Peyer's patch (tissue), 4 donors: ENCODE data around the gene ALDOC.

Experiments
- POLR2A ChIP-seq, 2 donors: fragments of 450-650 bp; IDR thresholded peaks; one replicate each; pipeline ENCODE4 v1.5.1; 2017; ENCODE audit warnings: antibody characterized with exemption in 2 of 2, mild to moderate bottlenecking in 2 of 2, moderate library complexity in 2 of 2
- TF ChIP-seq, protein P1 (sequence below), 6 experiments: fragments of 450-650 bp in 4 of 6; fragments of 200-600 bp in 2 of 6; sonication (generic) in 1 of 6; IDR thresholded peaks; one replicate each; pipeline ENCODE4 v1.5.1; 2017 to 2019; ENCODE audit warnings: antibody characterized with exemption in 6 of 6, mild to moderate bottlenecking in 3 of 6, moderate library complexity in 1 of 6

DNA sequence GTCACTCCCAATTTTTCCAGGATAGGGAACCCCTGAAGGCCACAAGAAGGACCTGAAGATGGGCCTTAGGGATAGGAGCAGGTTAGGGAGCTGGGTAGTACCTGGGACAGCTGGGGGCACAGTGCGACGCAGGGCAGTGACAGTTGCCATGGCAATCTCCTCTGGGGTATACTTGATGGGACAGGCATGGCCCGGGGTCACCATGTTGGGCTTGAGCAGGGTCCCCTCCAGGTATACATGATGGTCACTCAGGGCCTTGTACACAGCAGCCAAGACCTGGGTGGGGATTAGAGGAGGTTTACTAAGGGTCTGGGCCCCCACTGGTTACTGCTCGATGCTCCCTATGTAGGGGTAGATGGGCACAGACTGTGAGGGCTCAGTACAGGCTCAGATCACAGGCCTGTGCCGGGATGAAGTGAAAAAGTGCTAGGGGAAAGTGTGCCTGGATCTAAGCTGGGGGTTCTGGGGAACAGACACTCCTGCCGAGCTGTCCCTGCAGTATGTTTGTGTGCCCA lies 2.7 kb downstream of the ALDOC start:
- TF ChIP-seq, protein P1, sequence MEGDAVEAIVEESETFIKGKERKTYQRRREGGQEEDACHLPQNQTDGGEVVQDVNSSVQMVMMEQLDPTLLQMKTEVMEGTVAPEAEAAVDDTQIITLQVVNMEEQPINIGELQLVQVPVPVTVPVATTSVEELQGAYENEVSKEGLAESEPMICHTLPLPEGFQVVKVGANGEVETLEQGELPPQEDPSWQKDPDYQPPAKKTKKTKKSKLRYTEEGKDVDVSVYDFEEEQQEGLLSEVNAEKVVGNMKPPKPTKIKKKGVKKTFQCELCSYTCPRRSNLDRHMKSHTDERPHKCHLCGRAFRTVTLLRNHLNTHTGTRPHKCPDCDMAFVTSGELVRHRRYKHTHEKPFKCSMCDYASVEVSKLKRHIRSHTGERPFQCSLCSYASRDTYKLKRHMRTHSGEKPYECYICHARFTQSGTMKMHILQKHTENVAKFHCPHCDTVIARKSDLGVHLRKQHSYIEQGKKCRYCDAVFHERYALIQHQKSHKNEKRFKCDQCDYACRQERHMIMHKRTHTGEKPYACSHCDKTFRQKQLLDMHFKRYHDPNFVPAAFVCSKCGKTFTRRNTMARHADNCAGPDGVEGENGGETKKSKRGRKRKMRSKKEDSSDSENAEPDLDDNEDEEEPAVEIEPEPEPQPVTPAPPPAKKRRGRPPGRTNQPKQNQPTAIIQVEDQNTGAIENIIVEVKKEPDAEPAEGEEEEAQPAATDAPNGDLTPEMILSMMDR (IDR thresholded peaks at IDR 0.05), result no peak
- no peak for TF ChIP-seq POLR2A (IDR thresholded peaks at IDR 0.05)
